Measurements from ENCODE around the gene GAN. TPM values are rescaled to one million over a fixed set of nuclear protein-coding genes. Genes with fewer than 3 reads are reported as not detected.

Gene GAN
- total and polyA plus RNA-seq, 9 of the 15 experiments (the other 6 are each of a cell fraction or from before 2014, with no cell fraction given) = 0.83 to 15.1 (median 5.2) TPM

- no peak overlapping the region for H2AFZ ChIP-seq (ENCODE audit: low read depth, low read length)
- FAIRE-seq (no peak), DNase-seq (ENCODE audit: extremely low read depth in 1 of 4, low spot score in 3 of 4) (no peak), ATAC-seq (no peak)
- H3K27ac ChIP-seq (ENCODE audit: extremely low read depth, low read depth, low read length) = no peak overlapping the region
- no peak overlapping the region for H3K4me2 ChIP-seq (ENCODE audit: insufficient read depth, low read length)
- H3K36me3 ChIP-seq (ENCODE audit: control insufficient read depth, insufficient read depth, low read length) = no peaks in the 10 kb centered on the region
- in situ Hi-C loops (cut with MboI) = no loop called here
- H3K27me3 ChIP-seq (ENCODE audit: control insufficient read depth in 2 of 2, insufficient read depth in 2 of 2, low read length in 2 of 2) = peaks cover 0 to 6% of the 10 kb centered on the region in 2 experiments; a peak in 3 of 5 replicates
- whole genome bisulfite sequencing (ENCODE audit: insufficient coverage, low coverage, missing lambda C conversion rate) = 5% methylated on average over 5 of the region's 5 CpGs
- peaks cover 15% of the 10 kb centered on the region for H3K79me2 ChIP-seq (ENCODE audit: control insufficient read depth, insufficient read depth, low read length)
- ChIA-PET CTCF (ENCODE audit: low intra/inter-chr PET ratio) (no interaction called here), POLR2A (interaction anchor here (0.6 to 2.0 kb wide), 4 partner anchors 8 to 382 kb away, joined by 3 to 11 read pairs (median 3); no protein-coding TSS in a partner anchor)
- H3K4me3 ChIP-seq = no peak overlapping the region
- H3K9ac ChIP-seq (ENCODE audit: insufficient read depth in 1 of 2, low read depth in 2 of 2, low read length in 2 of 2) = no peak overlapping the region
- BruUV-seq (replicated peaks) = no TSS peak
- H3K9me3 ChIP-seq (replicated peaks; ENCODE audit: control insufficient read depth, insufficient read depth, low read depth, low read length) = no peaks in the 10 kb centered on the region
- intact Hi-C loops (cut with micrococcal nuclease) = no loop called here
- no peaks in the 10 kb centered on the region for H3K9me1 ChIP-seq (ENCODE audit: control insufficient read depth, insufficient read depth, low read length)
- H4K20me1 ChIP-seq (replicated peaks; ENCODE audit: control insufficient read depth, insufficient read depth, low read length) = no peaks in the 10 kb centered on the region
- TF ChIP-seq MTA3 (IDR thresholded peaks at IDR 0.05; ENCODE audit: borderline replicate concordance) (no peak), ZKSCAN1 (IDR thresholded peaks at IDR 0.05; ENCODE audit: low read depth, low read length) (peak; percentile 59; the same call in 1 of the 2 replicates), C11orf30 (IDR thresholded peaks at IDR 0.05; ENCODE audit: low read depth) (peak; percentile 90), ZNF316 (IDR thresholded peaks at IDR 0.05) (peak; percentile 95), BACH1 (tag; IDR thresholded peaks at IDR 0.05) (peak; percentile 32; the same call in 1 of the 2 replicates), NFE2 (IDR thresholded peaks at IDR 0.05; ENCODE audit: low read depth) (peak; percentile 52), MAFF (IDR thresholded peaks at IDR 0.05; ENCODE audit: low read length) (peak; percentile 67; the same call in 1 of the 2 replicates), TCF3 (CRISPR knock-in tag; IDR thresholded peaks at IDR 0.05) (no peak), MAFG (tag; conservative IDR thresholded peaks at IDR 0.05) (peak; percentile 80), MAFK (IDR thresholded peaks at IDR 0.05; ENCODE audit: low read length) (peak; percentile 75), NFYB (IDR thresholded peaks at IDR 0.05; ENCODE audit: extremely low read depth, insufficient read length) (no peak), RBM25 (IDR thresholded peaks at IDR 0.05; ENCODE audit: low read depth, low read length, severe bottlenecking) (peak; percentile 49)
- H3K4me1 ChIP-seq (replicated peaks in 1 of 2; ENCODE audit: control insufficient read depth in 2 of 2, insufficient read depth in 2 of 2, low read length in 2 of 2) = peaks cover 9 to 13% of the 10 kb centered on the region in 2 experiments
These were observed 4.6 kb upstream of the GAN start for GRCh38 chr16:81310045-81310644.
